GM19193 (cell line): ENCODE results near the gene ARHGAP4.

Source experiments
- POLR2A ChIP-seq: IDR thresholded peaks from 4 replicates; pipeline ENCODE4 v1.6.1; 2011; ENCODE audit not compliant: insufficient read depth, insufficient read length; ENCODE audit errors: extremely low read depth

The ARHGAP4 gene

DNA sequence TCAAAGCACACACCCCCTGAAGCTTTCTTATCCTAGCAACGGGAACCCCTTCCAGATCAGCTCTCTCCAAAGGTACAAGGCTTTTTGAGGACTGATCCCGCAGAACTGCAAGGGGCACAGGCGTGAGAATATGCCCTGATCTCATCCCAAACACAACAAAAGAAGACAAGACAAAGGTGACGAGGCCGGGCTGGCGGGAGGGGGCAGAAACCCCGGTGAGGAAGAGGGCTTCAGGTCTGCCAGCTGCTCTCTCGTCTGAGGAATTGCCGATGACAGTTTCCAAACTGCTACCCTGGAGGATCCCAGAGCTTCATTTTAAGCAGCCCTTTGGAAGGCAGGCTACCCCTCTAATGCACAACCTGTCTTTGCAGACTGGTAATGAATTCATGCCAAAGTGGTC, 42.2 kb upstream of the ARHGAP4 start:
- TF ChIP-seq POLR2A, result no peak

DNA sequence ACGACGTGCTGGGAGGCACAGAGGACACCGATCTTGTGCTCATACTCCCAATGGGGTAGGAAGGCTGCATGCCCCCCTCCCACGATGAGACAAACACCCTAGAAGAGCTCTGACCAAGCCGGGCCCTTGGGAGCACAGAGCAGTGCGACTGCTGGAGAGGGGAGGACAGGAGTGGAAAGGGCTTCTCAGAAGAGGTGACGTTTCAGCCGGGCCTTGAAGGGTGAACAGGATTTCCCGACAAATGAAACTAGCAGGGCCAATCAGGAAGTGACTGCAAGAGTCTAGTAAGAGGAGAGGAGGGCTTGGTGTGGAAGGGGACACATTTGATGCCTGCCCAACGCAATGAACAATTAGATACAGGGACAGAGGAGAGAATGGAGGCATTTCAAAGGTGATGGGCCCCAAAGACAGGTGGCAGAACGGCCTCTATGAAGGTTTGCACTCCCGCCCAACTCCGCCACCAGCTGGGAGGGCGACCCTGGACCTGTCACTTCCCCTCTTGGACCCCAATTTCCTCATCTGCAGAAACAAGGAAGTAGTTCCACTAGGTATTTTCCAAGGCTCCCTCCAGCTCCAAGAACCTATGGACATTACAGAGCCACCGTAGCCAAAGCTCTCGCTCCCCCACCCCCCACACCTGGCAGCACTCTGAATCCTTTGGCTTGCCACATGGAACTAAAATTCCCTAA, 41.6 kb upstream of the ARHGAP4 start:
- TF ChIP-seq POLR2A, result no peak

DNA sequence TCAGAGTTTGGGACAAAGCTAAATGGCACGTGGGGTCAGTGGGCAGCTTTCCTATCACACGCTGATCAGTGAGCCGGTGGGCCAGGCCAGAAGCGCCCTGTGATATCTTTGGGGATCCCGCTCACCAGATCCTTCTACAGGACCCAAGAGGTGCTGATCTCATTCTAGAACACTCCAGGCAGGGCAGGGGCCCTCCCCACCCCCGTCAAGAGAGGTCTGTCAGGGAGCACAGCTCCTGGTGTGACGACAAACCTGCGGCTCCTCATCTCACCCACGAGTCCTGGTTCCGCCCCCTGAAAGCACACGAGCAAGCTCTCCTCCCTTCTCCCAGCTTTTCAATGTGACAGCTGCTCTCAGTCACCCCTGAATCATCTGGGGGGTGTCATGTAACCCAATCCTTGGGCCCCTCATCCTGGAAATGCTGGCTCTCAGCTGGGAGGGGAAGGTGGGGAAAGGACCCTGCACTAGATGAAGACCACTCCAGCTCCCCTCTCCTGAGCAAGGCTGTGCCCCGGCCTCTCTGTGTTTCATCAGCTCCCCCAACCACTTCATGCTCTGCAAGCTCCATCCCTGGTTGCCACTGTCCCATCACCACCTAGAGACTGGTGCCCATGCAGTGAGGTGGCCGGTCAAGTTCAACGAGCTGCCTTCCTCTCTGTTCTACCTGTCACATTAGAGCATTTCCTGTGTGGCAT, 40.9 kb upstream of the ARHGAP4 start:
- TF ChIP-seq POLR2A, result no peak

DNA sequence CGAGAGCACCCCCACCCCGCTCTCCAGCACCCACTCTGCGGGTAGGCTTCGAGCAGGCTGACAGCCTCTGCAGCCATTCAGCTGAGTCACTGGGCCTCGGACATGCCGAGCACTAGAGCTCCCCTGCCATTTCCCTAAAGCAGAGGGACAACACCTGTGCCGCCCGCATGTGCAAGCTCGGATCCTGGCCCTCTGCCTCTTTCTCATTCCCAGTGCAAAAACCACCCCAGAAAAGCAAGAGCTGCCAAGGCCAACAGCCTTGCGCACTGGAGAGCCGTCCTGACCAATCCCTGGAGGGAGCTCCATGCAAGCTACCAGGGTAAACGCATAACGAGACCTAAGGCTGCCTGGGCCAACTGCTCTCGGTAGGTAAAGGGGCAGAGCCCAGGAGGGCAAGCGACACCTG, 40.2 kb upstream of the ARHGAP4 start:
- TF ChIP-seq POLR2A, result no peak

DNA sequence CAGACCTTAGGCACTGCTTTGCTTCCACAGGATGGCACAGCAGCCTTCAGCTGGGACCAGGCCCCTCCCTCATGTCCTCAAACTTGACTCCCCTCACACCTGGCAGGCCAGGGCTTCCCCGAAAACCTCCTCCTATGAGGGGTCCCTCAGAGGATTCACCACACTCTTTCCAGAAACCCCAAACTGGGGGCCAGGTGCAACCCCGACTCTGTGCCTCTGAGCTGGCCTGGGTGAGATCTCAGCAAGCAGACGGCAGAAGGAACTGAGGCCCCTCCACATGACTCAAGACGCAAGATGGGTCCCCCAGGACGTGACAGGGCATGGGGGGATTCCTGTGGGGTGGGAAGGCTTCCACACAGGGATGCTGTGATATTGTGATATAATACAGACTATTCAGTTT, 39.3 kb upstream of the ARHGAP4 start:
- TF ChIP-seq POLR2A, result no peak

DNA sequence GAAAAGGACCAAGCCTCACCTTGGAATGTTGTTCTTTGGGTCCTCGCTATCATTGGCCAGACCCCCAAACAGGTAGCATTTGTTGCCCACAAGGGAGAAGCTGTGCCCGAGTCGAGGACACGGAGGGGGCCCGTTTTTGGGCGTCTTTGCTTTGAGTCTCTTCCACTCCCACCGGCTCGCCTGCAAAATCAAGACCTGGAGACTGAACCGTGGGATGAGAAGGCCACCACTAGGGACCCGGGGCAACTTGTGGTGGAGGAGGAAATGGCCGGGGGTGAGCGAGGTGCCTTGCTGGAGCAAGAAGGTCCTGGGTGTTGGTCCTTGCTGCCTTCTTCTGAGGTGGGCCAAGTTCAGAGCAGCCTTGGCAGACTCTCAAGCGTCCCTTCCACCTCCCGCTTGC, 38.0 kb upstream of the ARHGAP4 start:
- TF ChIP-seq POLR2A, result no peak

DNA sequence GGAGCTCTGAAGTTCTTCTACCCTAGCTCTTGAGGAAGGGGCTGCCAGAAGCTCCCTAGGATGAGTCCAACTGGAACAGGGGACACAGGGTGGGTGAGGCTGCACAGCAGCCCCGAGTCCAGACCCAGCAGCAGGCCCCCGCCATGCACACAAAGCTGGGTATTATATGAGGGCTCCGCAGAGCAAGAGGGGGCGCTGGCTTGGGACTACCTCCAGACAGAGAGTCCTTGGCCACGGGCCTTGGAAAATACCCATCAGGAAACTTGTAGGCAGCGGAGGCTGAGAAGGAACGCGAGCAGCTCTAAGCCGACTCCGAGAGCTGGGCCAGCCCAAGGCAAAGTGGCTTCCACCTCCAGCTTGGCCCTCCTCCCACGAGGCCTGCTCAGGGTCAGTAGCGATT, 37.5 kb upstream of the ARHGAP4 start:
- no peak for TF ChIP-seq POLR2A

DNA sequence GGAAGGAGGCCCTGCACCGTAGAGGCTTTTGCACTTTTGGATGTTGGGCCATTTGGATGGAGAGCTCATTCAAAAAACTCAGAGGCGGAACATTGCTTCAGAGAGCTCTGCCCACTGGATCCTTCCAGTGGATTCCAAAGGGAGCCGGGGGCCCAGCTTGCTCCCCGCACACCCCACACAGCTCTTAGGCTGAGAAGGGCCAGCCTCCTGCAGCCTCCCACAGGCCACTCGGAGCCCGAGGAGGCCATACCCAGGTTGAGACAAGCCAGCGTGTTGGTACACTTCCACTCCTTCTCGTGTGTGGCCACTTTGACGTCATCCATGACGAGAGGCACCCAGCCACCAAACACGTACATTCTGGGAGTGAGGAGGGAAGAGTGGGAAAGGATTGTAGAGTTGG, 35.2 kb upstream of the ARHGAP4 start:
- TF ChIP-seq POLR2A, result no peak

DNA sequence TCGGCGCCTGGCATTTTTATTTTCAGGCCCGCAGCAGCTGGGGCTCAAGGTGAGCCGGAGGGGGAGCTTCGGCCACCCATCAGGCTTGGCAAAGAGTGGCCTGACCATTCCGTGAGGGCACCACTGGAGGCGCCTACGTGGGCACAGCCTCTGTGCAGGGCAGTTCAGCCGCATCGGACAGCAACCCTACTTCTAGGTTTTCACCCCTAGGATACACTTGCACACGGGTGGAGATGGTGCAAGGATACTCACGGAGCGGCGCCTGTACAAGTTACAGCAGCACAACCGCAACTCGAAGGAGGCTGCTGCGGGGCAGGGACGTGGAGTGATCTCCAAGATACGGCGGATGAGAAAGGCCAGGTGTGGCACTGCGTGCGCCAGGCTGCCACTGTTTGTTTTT, 34.7 kb upstream of the ARHGAP4 start:
- no peak for TF ChIP-seq POLR2A

DNA sequence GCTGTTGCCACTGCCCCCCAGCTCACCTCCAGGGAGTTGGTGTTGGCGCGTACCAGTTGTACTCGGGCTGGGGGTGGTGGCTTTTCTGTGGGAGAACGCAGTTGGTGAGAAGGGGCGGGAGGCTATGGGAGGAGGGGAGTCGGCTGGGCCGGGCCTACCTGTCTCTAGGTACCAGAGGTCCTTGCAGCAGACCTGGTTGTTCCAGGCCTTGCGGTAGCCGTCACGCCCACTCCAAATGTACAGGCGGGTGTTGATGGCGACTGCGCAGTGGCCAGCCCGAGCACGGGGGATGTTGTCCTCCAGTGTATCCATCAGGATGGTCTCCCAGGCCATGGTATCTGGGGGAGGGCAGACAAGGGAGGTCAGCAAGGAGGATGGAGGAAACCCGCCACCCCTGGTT, 34.0 kb upstream of the ARHGAP4 start:
- TF ChIP-seq POLR2A, result no peak

DNA sequence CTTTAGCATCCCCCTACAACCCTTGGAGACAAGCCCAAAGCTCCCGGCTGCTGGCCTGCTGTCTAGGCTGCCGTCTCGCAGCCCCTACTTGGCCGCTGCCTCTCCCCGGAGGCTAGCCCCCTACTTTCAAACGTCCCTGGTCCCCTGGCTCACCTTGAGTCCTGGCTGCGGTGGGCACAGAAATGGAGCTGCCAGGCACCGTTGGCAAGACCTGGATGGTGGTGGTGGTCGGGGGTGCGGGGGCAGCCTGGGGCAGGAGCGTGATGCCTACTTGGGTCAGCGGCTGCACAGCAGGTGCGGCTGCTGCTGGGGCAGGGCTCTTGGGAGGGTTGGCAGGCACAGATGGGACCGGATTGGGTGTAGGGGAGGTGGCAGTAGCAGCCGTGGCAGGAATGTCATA, 33.6 kb upstream of the ARHGAP4 start:
- no peak for TF ChIP-seq POLR2A

DNA sequence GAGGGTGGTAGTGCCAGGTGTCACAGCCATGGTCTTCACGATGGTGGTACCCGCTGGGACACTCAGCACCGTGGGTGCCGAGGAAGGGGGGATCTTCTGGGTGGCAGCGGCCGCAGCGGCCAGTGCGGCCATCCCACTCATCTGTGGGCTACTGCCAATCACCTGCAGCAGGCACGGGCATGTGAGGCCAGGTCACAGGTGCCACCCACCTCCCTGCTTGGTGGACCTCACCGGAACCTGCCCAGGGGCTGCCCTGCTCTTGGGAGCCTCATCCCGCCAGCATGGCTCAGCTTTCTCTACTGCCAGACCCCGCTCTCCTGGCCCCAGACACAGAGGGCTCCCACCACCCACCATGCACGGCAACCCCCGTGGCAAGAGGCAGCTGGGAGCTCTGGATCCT, 32.5 kb upstream of the ARHGAP4 start:
- no peak for TF ChIP-seq POLR2A

DNA sequence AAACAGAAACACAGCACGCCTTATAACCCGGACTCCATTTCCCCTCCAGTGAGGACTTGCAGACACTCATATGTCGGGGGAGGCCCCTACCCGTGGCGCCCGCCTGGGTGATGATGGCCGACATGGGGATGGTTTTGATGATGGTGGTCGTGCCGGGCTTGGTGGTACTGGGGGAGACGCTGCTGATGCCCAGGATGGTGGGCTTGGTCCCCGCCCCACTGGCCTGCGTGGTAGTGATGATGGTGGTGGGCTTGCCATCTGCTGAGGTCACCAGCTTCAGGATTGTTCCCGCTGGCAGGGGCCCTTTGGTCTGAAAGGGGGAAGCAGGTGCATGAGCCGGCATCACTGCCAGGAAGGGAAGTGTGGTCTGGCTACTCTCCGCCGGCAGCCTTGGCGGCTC, 31.2 kb upstream of the ARHGAP4 start:
- TF ChIP-seq POLR2A, result no peak

DNA sequence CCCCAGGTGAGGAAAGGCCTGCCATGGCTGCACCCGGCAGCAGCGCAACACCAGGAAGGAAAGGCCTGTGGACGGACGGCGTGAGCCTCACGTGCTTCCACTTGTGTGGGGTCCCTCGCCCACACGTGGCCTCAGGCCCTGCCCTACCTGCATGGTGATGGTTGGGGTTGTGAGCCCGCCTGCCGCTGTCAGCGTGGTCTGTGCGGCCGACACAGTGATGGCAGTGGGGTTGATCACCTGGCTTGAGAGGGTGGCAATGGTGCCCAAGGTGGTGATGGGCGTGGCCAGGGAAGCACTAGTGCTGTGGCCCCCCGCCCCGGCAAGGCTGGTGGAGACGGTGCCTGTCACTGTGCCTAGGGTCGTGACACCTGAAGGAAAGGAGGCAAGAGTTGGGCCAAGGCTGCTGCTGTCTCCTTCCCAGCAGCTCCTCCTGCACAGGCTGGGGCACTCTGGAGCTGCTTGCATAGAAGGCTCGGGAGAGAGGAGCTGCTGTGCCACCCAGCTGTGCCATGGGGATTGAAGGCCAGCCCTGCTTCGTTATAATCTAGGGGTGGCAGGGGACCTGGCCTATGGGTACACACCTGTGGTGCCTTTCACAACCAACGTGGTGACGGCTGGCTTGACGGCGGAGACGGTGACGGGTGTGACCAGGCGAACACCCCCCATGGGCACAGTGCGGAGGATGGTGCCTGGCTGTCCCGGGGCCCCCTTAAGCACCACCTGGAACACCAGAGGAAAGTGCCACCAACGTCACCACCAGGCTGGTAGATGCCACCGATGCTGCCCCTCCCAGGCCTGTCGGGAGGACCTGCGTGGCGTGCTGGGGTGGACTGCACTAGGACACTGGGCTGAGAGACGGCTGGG, 30.2 kb upstream of the ARHGAP4 start:
- TF ChIP-seq POLR2A, result no peak

DNA sequence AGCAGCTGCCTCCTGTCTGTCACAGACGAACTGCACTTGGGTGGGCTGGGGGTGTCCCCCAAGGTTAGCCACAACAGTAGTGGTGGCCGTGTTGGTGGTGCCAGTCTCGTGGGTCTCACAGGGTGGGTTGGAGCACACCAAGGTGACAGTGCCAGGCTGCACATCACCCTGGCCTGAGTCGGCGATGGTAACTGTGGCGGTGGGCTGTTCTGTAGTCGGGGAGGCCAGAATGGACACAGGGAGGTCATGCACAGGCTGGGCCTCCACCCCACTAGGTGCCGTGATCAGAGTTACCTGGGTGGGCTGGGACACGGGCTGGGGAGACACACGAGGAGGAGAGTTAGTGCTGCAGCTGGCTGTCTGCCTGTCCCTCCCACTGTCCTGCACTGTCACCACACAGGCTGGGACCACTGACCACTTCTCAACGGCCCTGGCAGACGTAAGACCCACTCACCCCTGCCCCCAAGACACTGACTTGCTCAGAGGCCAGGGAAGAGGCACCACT, 29.2 kb upstream of the ARHGAP4 start:
- no peak for TF ChIP-seq POLR2A

DNA sequence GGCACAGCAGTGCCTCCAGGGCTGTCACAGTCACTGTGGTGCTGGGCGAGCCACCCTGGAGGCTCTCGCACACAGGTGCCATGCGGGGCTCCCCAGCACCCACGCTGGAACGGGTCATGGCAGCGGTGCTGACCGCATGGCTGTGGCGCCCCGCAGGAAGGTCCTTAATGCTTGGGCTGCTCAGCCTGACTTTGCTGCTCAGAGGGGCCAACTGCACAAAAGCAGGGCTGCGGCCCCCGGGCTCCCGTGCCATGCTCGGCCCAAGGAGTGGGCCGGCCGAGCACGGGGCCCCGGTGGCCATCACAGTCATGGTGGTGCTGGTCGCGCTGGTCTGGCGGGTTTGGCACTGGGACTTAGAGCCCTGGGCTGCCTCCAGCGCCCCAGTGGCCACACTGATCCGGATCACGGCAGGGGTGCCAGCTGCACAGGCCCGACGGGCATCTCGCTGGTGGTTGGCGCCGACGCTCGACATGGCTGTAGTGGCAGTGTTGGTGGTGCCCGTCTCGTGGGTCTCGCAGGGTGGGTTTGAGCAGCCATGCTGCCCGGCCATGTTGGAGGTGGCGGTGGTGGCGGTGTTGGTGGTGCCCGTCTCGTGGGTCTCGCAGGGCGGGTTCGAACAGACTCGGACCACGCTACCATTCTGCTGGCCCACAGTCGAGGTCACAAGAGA, 28.6 kb upstream of the ARHGAP4 start:
- TF ChIP-seq POLR2A, result no peak
